ENCODE measurements around the gene ARL6IP5.

Gene ARL6IP5

GRCh38 chr3:69121950-69122349 is 37.2 kb downstream of the ARL6IP5 start:
- no peaks in the 10 kb centered on the region for H3K4me1 ChIP-seq (ENCODE audit: control insufficient read depth, insufficient read depth, low read length)
- no peak overlapping the region for H3K4me3 ChIP-seq (ENCODE audit: low read depth, low read length)
- H3K9me3 ChIP-seq (ENCODE audit: control insufficient read depth, insufficient read depth, low read length), result no peaks in the 10 kb centered on the region
- no peaks in the 10 kb centered on the region for H3K27me3 ChIP-seq (ENCODE audit: control insufficient read depth, insufficient read depth, low read length)
- H3K9ac ChIP-seq (ENCODE audit: low read depth, low read length), result no peak overlapping the region
- no peaks in the 10 kb centered on the region for H3K36me3 ChIP-seq (ENCODE audit: control insufficient read depth, insufficient read depth, low read length)

- H3K4me3 ChIP-seq (ENCODE audit: low read depth, low read length), result no peak within 1 kb of the TSS
- H3K9me3 ChIP-seq (ENCODE audit: control insufficient read depth, insufficient read depth, low read length), result no peaks in the 10 kb centered on the region
- no peaks in the 10 kb centered on the region for H3K27me3 ChIP-seq (ENCODE audit: control insufficient read depth, insufficient read depth, low read length)
- no peak within 1 kb of the TSS for H3K9ac ChIP-seq (ENCODE audit: low read depth, low read length)
- H3K36me3 ChIP-seq (ENCODE audit: control insufficient read depth, insufficient read depth, low read length), result no peaks in the 10 kb centered on the region
- H3K4me1 ChIP-seq (ENCODE audit: control insufficient read depth, insufficient read depth, low read length), result no peaks in the 10 kb centered on the region
Measured at GRCh38 chr3:69122403-69122802, 37.7 kb downstream of the ARL6IP5 start, which contains the start of gene LMOD3. Gene LMOD3, minus strand, starts transcription at chr3:69122595. Its CDS starts 209 bp downstream, at chr3:69122386.

GRCh38 chr3:69126216-69126615 is 41.5 kb downstream of the ARL6IP5 start:
- Histone ChIP-seq H3K36me3 (ENCODE audit: control insufficient read depth, insufficient read depth, low read length) (no peaks in the 10 kb centered on the region), H3K4me3 (ENCODE audit: low read depth, low read length) (no peak overlapping the region), H3K4me1 (ENCODE audit: control insufficient read depth, insufficient read depth, low read length) (no peaks in the 10 kb centered on the region), H3K9me3 (ENCODE audit: control insufficient read depth, insufficient read depth, low read length) (no peaks in the 10 kb centered on the region), H3K9ac (ENCODE audit: low read depth, low read length) (no peak overlapping the region), H3K27me3 (ENCODE audit: control insufficient read depth, insufficient read depth, low read length) (no peaks in the 10 kb centered on the region)

DNA sequence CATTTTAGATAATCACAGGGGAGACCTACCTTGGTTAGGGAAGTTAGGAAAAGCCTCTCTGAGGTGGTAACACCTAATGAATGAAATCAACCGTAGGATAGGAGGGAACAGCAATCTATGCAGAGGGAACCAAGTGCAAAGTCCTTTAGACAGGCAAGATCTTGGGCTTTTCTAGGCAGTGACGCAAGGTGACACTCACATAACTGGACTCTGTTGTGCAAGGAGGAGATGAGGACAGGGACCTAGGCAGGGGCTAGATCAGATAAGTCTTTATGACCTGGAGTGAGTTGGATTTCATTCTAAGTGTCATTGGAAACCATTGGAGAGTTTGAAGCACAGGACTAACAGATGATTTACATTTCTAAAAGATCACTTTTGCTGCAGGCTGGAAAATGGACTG is 42.3 kb downstream of the ARL6IP5 start:
- no peaks in the 10 kb centered on the region for H3K36me3 ChIP-seq (ENCODE audit: control insufficient read depth, insufficient read depth, low read length)
- H3K4me3 ChIP-seq (ENCODE audit: low read depth, low read length), result no peak overlapping the region

DNA sequence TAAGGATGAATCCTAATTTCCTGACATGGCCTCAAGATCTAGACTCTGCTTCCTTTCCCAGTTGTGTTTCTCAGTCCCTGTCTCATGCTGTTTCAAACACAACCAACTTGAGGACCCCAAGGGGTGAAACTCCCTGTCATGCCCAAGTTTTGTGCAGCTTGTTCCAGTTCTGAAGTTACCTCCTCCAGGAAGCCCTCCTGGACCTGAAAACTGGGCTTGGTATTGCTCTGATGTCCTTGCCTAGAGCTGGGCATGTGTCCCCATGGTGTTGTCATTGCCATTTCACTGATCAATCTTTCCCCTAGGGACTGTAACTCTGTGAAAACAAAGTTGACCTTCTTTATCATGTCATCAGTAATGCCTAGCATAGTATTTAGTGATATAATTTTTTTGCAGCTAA is 43.8 kb downstream of the ARL6IP5 start:
- no peaks in the 10 kb centered on the region for H3K9me3 ChIP-seq (ENCODE audit: control insufficient read depth, insufficient read depth, low read length)
- H3K4me1 ChIP-seq (ENCODE audit: control insufficient read depth, insufficient read depth, low read length), result no peaks in the 10 kb centered on the region
- H3K27me3 ChIP-seq (ENCODE audit: control insufficient read depth, insufficient read depth, low read length), result no peaks in the 10 kb centered on the region
- no peak overlapping the region for H3K9ac ChIP-seq (ENCODE audit: low read depth, low read length)
- H3K36me3 ChIP-seq (ENCODE audit: control insufficient read depth, insufficient read depth, low read length), result no peaks in the 10 kb centered on the region
- H3K4me3 ChIP-seq (ENCODE audit: low read depth, low read length), result no peak overlapping the region

More for the DNA sequence above, 42.3 kb downstream of the ARL6IP5 start:
- Histone ChIP-seq H3K27me3 (ENCODE audit: control insufficient read depth, insufficient read depth, low read length) (no peaks in the 10 kb centered on the region), H3K9ac (ENCODE audit: low read depth, low read length) (no peak overlapping the region), H3K4me1 (ENCODE audit: control insufficient read depth, insufficient read depth, low read length) (no peaks in the 10 kb centered on the region), H3K9me3 (ENCODE audit: control insufficient read depth, insufficient read depth, low read length) (no peaks in the 10 kb centered on the region)

DNA sequence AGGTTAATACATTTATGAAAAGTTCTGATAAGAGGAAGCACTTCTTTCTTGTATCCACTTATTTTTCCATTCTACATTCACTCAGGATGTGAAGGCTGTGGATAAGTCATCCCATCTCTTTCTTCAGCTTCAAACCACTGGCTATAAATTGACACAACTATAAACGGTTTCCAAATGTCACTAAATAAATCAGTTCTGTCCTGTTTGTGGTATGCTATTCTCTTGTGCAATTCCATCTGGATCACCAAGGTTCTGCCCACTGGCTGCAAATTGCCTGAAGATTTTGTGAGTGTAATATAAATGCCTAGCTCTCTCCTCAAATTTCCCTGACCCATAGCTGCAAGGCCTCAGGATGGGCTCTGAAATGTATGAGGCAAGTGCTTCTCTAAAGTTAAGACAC is 44.8 kb downstream of the ARL6IP5 start:
- no peaks in the 10 kb centered on the region for H3K4me1 ChIP-seq (ENCODE audit: control insufficient read depth, insufficient read depth, low read length)
- no peaks in the 10 kb centered on the region for H3K36me3 ChIP-seq (ENCODE audit: control insufficient read depth, insufficient read depth, low read length)
- no peaks in the 10 kb centered on the region for H3K27me3 ChIP-seq (ENCODE audit: control insufficient read depth, insufficient read depth, low read length)
- no peaks in the 10 kb centered on the region for H3K9me3 ChIP-seq (ENCODE audit: control insufficient read depth, insufficient read depth, low read length)
- H3K4me3 ChIP-seq (ENCODE audit: low read depth, low read length), result no peak overlapping the region
- no peak overlapping the region for H3K9ac ChIP-seq (ENCODE audit: low read depth, low read length)

- Histone ChIP-seq H3K27me3 (ENCODE audit: control insufficient read depth, insufficient read depth, low read length) (no peaks in the 10 kb centered on the region), H3K9me3 (ENCODE audit: control insufficient read depth, insufficient read depth, low read length) (no peaks in the 10 kb centered on the region), H3K4me3 (ENCODE audit: low read depth, low read length) (no peak overlapping the region), H3K4me1 (ENCODE audit: control insufficient read depth, insufficient read depth, low read length) (no peaks in the 10 kb centered on the region), H3K36me3 (ENCODE audit: control insufficient read depth, insufficient read depth, low read length) (no peaks in the 10 kb centered on the region), H3K9ac (ENCODE audit: low read depth, low read length) (no peak overlapping the region)
Measured at GRCh38 chr3:69130689-69131088, 46.0 kb downstream of the ARL6IP5 start.

DNA sequence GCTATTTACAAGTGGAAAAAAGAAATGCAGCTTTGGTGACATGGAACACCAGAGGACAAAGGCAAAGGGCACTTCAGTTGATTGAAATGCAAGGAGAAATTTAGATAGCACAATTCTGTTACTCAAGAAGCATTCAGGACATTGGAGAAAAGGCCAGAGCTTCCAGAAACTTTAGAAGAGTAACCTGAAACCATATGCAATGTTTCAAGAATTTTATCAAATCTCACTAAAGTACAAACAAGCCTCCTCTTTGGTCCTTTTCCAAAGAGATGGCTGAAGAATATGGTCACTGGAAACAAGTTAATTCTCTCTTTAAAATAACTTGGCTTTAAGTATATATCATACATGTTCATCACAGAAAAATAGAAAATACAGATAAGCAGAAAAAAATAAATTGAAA is 52.3 kb downstream of the ARL6IP5 start:
- H3K36me3 ChIP-seq (ENCODE audit: control insufficient read depth, insufficient read depth, low read length), result no peaks in the 10 kb centered on the region
- no peak overlapping the region for H3K4me3 ChIP-seq (ENCODE audit: low read depth, low read length)
- H3K9me3 ChIP-seq (ENCODE audit: control insufficient read depth, insufficient read depth, low read length), result no peaks in the 10 kb centered on the region

GRCh38 chr3:69137412-69137811 is 52.7 kb downstream of the ARL6IP5 start:
- Histone ChIP-seq H3K9ac (ENCODE audit: low read depth, low read length) (no peak overlapping the region), H3K36me3 (ENCODE audit: control insufficient read depth, insufficient read depth, low read length) (no peaks in the 10 kb centered on the region), H3K4me1 (ENCODE audit: control insufficient read depth, insufficient read depth, low read length) (no peaks in the 10 kb centered on the region), H3K27me3 (ENCODE audit: control insufficient read depth, insufficient read depth, low read length) (peaks cover 30% of the 10 kb centered on the region), H3K9me3 (ENCODE audit: control insufficient read depth, insufficient read depth, low read length) (no peaks in the 10 kb centered on the region), H3K4me3 (ENCODE audit: low read depth, low read length) (no peak overlapping the region)

More for the DNA sequence above, 52.3 kb downstream of the ARL6IP5 start:
- peaks cover 26% of the 10 kb centered on the region for H3K27me3 ChIP-seq (ENCODE audit: control insufficient read depth, insufficient read depth, low read length)
- H3K4me1 ChIP-seq (ENCODE audit: control insufficient read depth, insufficient read depth, low read length), result no peaks in the 10 kb centered on the region
- no peak overlapping the region for H3K9ac ChIP-seq (ENCODE audit: low read depth, low read length)

GRCh38 chr3:69141313-69141712 is 56.6 kb downstream of the ARL6IP5 start:
- H3K27me3 ChIP-seq (ENCODE audit: control insufficient read depth, insufficient read depth, low read length), result peaks cover 62% of the 10 kb centered on the region
- H3K9me3 ChIP-seq (ENCODE audit: control insufficient read depth, insufficient read depth, low read length), result no peaks in the 10 kb centered on the region
- no peak overlapping the region for H3K9ac ChIP-seq (ENCODE audit: low read depth, low read length)
- H3K4me3 ChIP-seq (ENCODE audit: low read depth, low read length), result no peak overlapping the region
- no peaks in the 10 kb centered on the region for H3K4me1 ChIP-seq (ENCODE audit: control insufficient read depth, insufficient read depth, low read length)
- no peaks in the 10 kb centered on the region for H3K36me3 ChIP-seq (ENCODE audit: control insufficient read depth, insufficient read depth, low read length)

- H3K4me3 ChIP-seq (ENCODE audit: low read depth, low read length), result no peak overlapping the region
- peaks cover 69% of the 10 kb centered on the region for H3K27me3 ChIP-seq (ENCODE audit: control insufficient read depth, insufficient read depth, low read length)
- H3K9me3 ChIP-seq (ENCODE audit: control insufficient read depth, insufficient read depth, low read length), result no peaks in the 10 kb centered on the region
- H3K4me1 ChIP-seq (ENCODE audit: control insufficient read depth, insufficient read depth, low read length), result no peaks in the 10 kb centered on the region
- no peaks in the 10 kb centered on the region for H3K36me3 ChIP-seq (ENCODE audit: control insufficient read depth, insufficient read depth, low read length)
- H3K9ac ChIP-seq (ENCODE audit: low read depth, low read length), result no peak overlapping the region
Measured at GRCh38 chr3:69142090-69142489, 57.4 kb downstream of the ARL6IP5 start.

GRCh38 chr3:69142797-69143454 is 58.2 kb downstream of the ARL6IP5 start:
- no peak overlapping the region for H3K4me3 ChIP-seq (ENCODE audit: low read depth, low read length)
- H3K9me3 ChIP-seq (ENCODE audit: control insufficient read depth, insufficient read depth, low read length), result no peaks in the 10 kb centered on the region
- H3K4me1 ChIP-seq (ENCODE audit: control insufficient read depth, insufficient read depth, low read length), result no peaks in the 10 kb centered on the region
- peaks cover 71% of the 10 kb centered on the region for H3K27me3 ChIP-seq (ENCODE audit: control insufficient read depth, insufficient read depth, low read length)
- no peak overlapping the region for H3K9ac ChIP-seq (ENCODE audit: low read depth, low read length)
- no peaks in the 10 kb centered on the region for H3K36me3 ChIP-seq (ENCODE audit: control insufficient read depth, insufficient read depth, low read length)
